GM10266 (cell line): ENCODE measurements around the gene FRS2.
"Not testable (repeated sequence)": the region's sequence is repeated elsewhere in the genome, so short reads cannot be mapped to it uniquely, and the experiment has no call there.

Experiments
- DNase-seq: peaks from one replicate; pipeline ENCODE4 v3.0.0; 2012; ENCODE audit errors: extremely low spot score
- CTCF ChIP-seq: IDR thresholded peaks from 2 replicates; pipeline ENCODE4 v1.5.1; 2012; ENCODE audit warnings: mild to moderate bottlenecking, low read depth; ENCODE audit not compliant: control insufficient read depth, insufficient read depth; ENCODE audit errors: missing control alignments

Gene FRS2

GRCh38 chr12:69442894-69443293, 27.3 kb upstream of the FRS2 start:
- DNase-seq: no peak
- no peak for TF ChIP-seq CTCF

- DNase-seq: no peak
Measured at GRCh38 chr12:69443916-69444315, 26.3 kb upstream of the FRS2 start.

GRCh38 chr12:69447892-69448291, 22.3 kb upstream of the FRS2 start:
- no peak for DNase-seq
- no peak for TF ChIP-seq CTCF

More at GRCh38 chr12:69443916-69444315, 26.3 kb upstream of the FRS2 start:
- TF ChIP-seq CTCF: no peak

- not testable (repeated sequence) for DNase-seq
Measured at GRCh38 chr12:69452598-69453132, 17.5 kb upstream of the FRS2 start.

GRCh38 chr12:69456239-69456638, 13.9 kb upstream of the FRS2 start:
- DNase-seq: no peak
- TF ChIP-seq CTCF: no peak

GRCh38 chr12:69457433-69457832, 12.8 kb upstream of the FRS2 start:
- TF ChIP-seq CTCF: no peak
- no peak for DNase-seq

- DNase-seq: no peak
Measured at GRCh38 chr12:69459477-69459876, 10.7 kb upstream of the FRS2 start.

More at GRCh38 chr12:69459477-69459876, 10.7 kb upstream of the FRS2 start:
- TF ChIP-seq CTCF: no peak
